Mesendoderm (in vitro differentiated cells): ENCODE data around the gene LRRTM4.
"Not testable (repeated sequence)": the region's sequence is repeated elsewhere in the genome, so short reads cannot be mapped to it uniquely, and the experiment has no call there.

ENCODE experiments used
- DNase-seq: peaks from one replicate; pipeline ENCODE4 v3.0.0; 2013
- H2AK5ac ChIP-seq: 2 replicates; pipeline ENCODE4 v1.6.1; 2013; ENCODE audit warnings: low read length, inconsistent platforms
- H2BK120ac ChIP-seq: 2 replicates; pipeline ENCODE4 v1.6.1; 2013; ENCODE audit warnings: low read depth, mild to moderate bottlenecking, low read length, moderate library complexity, mixed read lengths
- H2BK15ac ChIP-seq: replicated peaks from 2 replicates; pipeline ENCODE4 v1.6.1; 2013; ENCODE audit warnings: low read depth, mild to moderate bottlenecking, moderate library complexity
- H2BK5ac ChIP-seq: 2 replicates; pipeline ENCODE4 v1.6.1; 2013; ENCODE audit warnings: low read length, inconsistent platforms
- H3K18ac ChIP-seq: 2 replicates; pipeline ENCODE4 v1.6.1; 2013; ENCODE audit warnings: mild to moderate bottlenecking, low read length, mixed read lengths
- H3K23ac ChIP-seq: one replicate; pipeline ENCODE4 v1.6.1; 2013; ENCODE audit warnings: low read length
- H3K27ac ChIP-seq: 2 replicates; pipeline ENCODE4 v1.5.1; 2013; ENCODE audit warnings: low read depth, mild to moderate bottlenecking, inconsistent platforms, low read length, moderate library complexity
- H3K27me3 ChIP-seq: 2 replicates; pipeline ENCODE4 v1.6.1; 2013; ENCODE audit warnings: low read length, control low read depth, mild to moderate bottlenecking, inconsistent platforms; ENCODE audit not compliant: insufficient read depth, poor library complexity
- H3K36me3 ChIP-seq: 2 replicates; pipeline ENCODE4 v1.6.1; 2013; ENCODE audit warnings: low read length, inconsistent platforms; ENCODE audit not compliant: control insufficient read depth, insufficient read depth
- H3K4ac ChIP-seq: one replicate; pipeline ENCODE4 v1.6.1; 2013; ENCODE audit warnings: low read depth, mild to moderate bottlenecking, low read length, moderate library complexity
- H3K4me1 ChIP-seq: 2 replicates; pipeline ENCODE4 v1.6.1; 2013; ENCODE audit warnings: low read depth, low read length, inconsistent platforms; ENCODE audit not compliant: control insufficient read depth
- H3K4me2 ChIP-seq: 2 replicates; pipeline ENCODE4 v1.6.1; 2013; ENCODE audit warnings: low read length
- H3K4me3 ChIP-seq: 2 replicates; pipeline ENCODE4 v1.5.1; 2013; ENCODE audit warnings: mild to moderate bottlenecking, low read length
- H3K56ac ChIP-seq: one replicate; pipeline ENCODE4 v1.6.1; 2013; ENCODE audit warnings: low read length
- H3K79me1 ChIP-seq: 2 replicates; pipeline ENCODE4 v1.6.1; 2013; ENCODE audit warnings: low read length, inconsistent platforms
- H3K79me2 ChIP-seq: 2 replicates; pipeline ENCODE4 v1.6.1; 2013; ENCODE audit warnings: mild to moderate bottlenecking, low read length; ENCODE audit not compliant: control insufficient read depth, insufficient read depth
- H3K9ac ChIP-seq: 2 replicates; pipeline ENCODE4 v1.6.1; 2013; ENCODE audit warnings: low read length, inconsistent platforms
- H4K5ac ChIP-seq: one replicate; pipeline ENCODE4 v1.6.1; 2013; ENCODE audit warnings: low read length
- H4K8ac ChIP-seq: one replicate; pipeline ENCODE4 v1.6.1; 2013; ENCODE audit warnings: low read depth, mild to moderate bottlenecking, control low read depth, low read length, moderate library complexity
- WGBS: extraction: QIAGEN DNeasy Blood & Tissue Kit; methylation state at CpG from one replicate; pipeline ENCODE4 v1.1.7; 2013; ENCODE audit warnings: low lambda C conversion rate, missing lambda C conversion rate; ENCODE audit not compliant: insufficient coverage; ENCODE audit errors: extremely low coverage; 5-methylcytosine and 5-hydroxymethylcytosine counted together

The LRRTM4 gene

GRCh38 chr2:76793647-76794334, 728.4 kb downstream of the LRRTM4 start:
- no peaks in the 10 kb centered on the region for H3K36me3 ChIP-seq
- no peak overlapping the region for H3K18ac ChIP-seq
- H3K79me1 ChIP-seq, result no peaks in the 10 kb centered on the region
- H3K56ac ChIP-seq, result no peak overlapping the region
- no peak overlapping the region for H2AK5ac ChIP-seq
- no peak overlapping the region for H4K8ac ChIP-seq
- no peaks in the 10 kb centered on the region for H3K4me1 ChIP-seq
- H2BK15ac ChIP-seq, result no peak overlapping the region
- no peak overlapping the region for H3K9ac ChIP-seq
- DNase-seq, result no peak
- no peaks in the 10 kb centered on the region for H3K27me3 ChIP-seq
- H3K27ac ChIP-seq, result no peak overlapping the region
- no peak overlapping the region for H3K23ac ChIP-seq
- no peak overlapping the region for H3K4me2 ChIP-seq
- no peak overlapping the region for H4K5ac ChIP-seq
- no peak overlapping the region for H3K4ac ChIP-seq
- H3K4me3 ChIP-seq, result no peak overlapping the region
- no peak overlapping the region for H2BK5ac ChIP-seq
- no peak overlapping the region for H2BK120ac ChIP-seq
- no peaks in the 10 kb centered on the region for H3K79me2 ChIP-seq
- no CpG with 5 or more reads among the region's 4 CpGs for WGBS

- not testable (repeated sequence) for H3K4ac ChIP-seq, H3K27ac ChIP-seq, DNase-seq, H3K36me3 ChIP-seq, H3K56ac ChIP-seq, H3K9ac ChIP-seq, H2BK15ac ChIP-seq, H3K79me2 ChIP-seq, H3K27me3 ChIP-seq, H2BK5ac ChIP-seq, H3K79me1 ChIP-seq, H3K18ac ChIP-seq, H3K4me2 ChIP-seq, H3K23ac ChIP-seq, H3K4me3 ChIP-seq, H2AK5ac ChIP-seq, H4K5ac ChIP-seq, H2BK120ac ChIP-seq, H3K4me1 ChIP-seq, H4K8ac ChIP-seq
- WGBS, result no CpG with 5 or more reads among the region's 22 CpGs
Observed at GRCh38 chr2:76781313-76781712, 740.9 kb downstream of the LRRTM4 start.

- Histone ChIP-seq H3K4ac (no peak overlapping the region), H2BK120ac (no peak overlapping the region), H3K56ac (no peak overlapping the region), H4K5ac (no peak overlapping the region), H3K79me2 (no peaks in the 10 kb centered on the region), H3K79me1 (no peaks in the 10 kb centered on the region), H2AK5ac (no peak overlapping the region), H3K27ac (no peak overlapping the region), H3K4me3 (no peak overlapping the region), H4K8ac (no peak overlapping the region), H3K18ac (no peak overlapping the region), H2BK5ac (no peak overlapping the region), H3K27me3 (no peaks in the 10 kb centered on the region), H3K23ac (no peak overlapping the region), H3K9ac (no peak overlapping the region), H2BK15ac (no peak overlapping the region), H3K4me1 (peaks cover 4% of the 10 kb centered on the region), H3K36me3 (no peaks in the 10 kb centered on the region), H3K4me2 (no peak overlapping the region)
- DNase-seq, result no peak
- WGBS, result no CpG with 5 or more reads among the region's 2 CpGs
Observed at GRCh38 chr2:76763276-76763675, 758.9 kb downstream of the LRRTM4 start.

- no peaks in the 10 kb centered on the region for H3K36me3 ChIP-seq
- no peak overlapping the region for H2BK15ac ChIP-seq
- H3K79me1 ChIP-seq, result no peaks in the 10 kb centered on the region
- H3K4ac ChIP-seq, result no peak overlapping the region
- H3K23ac ChIP-seq, result no peak overlapping the region
- no peak overlapping the region for H3K4me2 ChIP-seq
- no peak overlapping the region for H4K5ac ChIP-seq
- H2BK120ac ChIP-seq, result no peak overlapping the region
- no CpG with 5 or more reads among the region's 4 CpGs for WGBS
- no peaks in the 10 kb centered on the region for H3K27me3 ChIP-seq
- H2BK5ac ChIP-seq, result no peak overlapping the region
- no peaks in the 10 kb centered on the region for H3K4me1 ChIP-seq
- no peak overlapping the region for H2AK5ac ChIP-seq
- no peak overlapping the region for H3K9ac ChIP-seq
- H3K27ac ChIP-seq, result no peak overlapping the region
- no peak overlapping the region for H3K56ac ChIP-seq
- no peak for DNase-seq
- H3K18ac ChIP-seq, result no peak overlapping the region
- H3K4me3 ChIP-seq, result no peak overlapping the region
- no peaks in the 10 kb centered on the region for H3K79me2 ChIP-seq
- no peak overlapping the region for H4K8ac ChIP-seq
Observed at GRCh38 chr2:76760367-76760704, 761.8 kb downstream of the LRRTM4 start.

GRCh38 chr2:76759634-76760366, 762.4 kb downstream of the LRRTM4 start:
- no peak overlapping the region for H4K8ac ChIP-seq
- no peak overlapping the region for H3K56ac ChIP-seq
- H3K9ac ChIP-seq, result no peak overlapping the region
- no peaks in the 10 kb centered on the region for H3K79me2 ChIP-seq
- no peak overlapping the region for H3K4me3 ChIP-seq
- WGBS, result no CpG with 5 or more reads among the region's 7 CpGs
- no peak overlapping the region for H2BK15ac ChIP-seq
- no peak overlapping the region for H3K4me2 ChIP-seq
- no peak overlapping the region for H3K23ac ChIP-seq
- no peaks in the 10 kb centered on the region for H3K36me3 ChIP-seq
- no peak overlapping the region for H3K27ac ChIP-seq
- H2BK120ac ChIP-seq, result no peak overlapping the region
- H3K18ac ChIP-seq, result no peak overlapping the region
- no peak for DNase-seq
- H3K4me1 ChIP-seq, result no peaks in the 10 kb centered on the region
- H3K27me3 ChIP-seq, result no peaks in the 10 kb centered on the region
- no peak overlapping the region for H4K5ac ChIP-seq
- H2BK5ac ChIP-seq, result no peak overlapping the region
- H2AK5ac ChIP-seq, result no peak overlapping the region
- no peaks in the 10 kb centered on the region for H3K79me1 ChIP-seq
- no peak overlapping the region for H3K4ac ChIP-seq
